ENCODE measurements around the gene ECSIT.

The ECSIT gene

DNA sequence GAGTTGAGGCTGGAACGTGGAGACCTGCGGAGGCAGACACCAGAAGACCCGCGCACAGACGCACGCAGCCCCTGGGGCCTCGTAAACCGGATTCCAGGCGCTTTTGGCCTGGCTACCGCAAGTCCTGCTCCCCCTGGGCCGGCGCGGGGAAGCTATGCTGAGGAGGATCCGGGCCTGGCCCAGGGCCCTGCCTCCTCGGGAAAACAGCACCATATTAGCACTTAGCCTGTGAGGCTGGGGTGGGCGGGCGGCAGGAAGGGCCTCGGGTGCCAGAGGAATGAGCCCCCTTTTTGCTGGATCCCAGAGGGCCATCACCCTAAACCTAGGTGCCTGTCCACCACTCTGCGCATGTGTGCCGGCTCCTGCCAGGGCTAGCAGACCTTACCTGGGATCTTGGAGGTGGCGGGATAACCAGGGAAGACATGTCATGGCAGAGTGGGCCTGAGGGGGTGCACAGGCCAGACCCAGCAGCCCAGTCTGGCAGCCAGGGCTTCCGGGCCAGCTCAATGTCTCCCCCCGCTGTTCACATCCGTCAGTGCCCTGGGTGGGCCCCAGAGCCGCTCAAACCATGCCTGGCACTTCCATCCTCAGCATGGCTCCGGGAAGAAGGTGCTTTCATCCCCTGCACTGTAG lies 22.8 kb upstream of the ECSIT start:
- FAIRE-seq (no peak), DNase-seq (ENCODE audit: low spot score) (no peak)

DNA sequence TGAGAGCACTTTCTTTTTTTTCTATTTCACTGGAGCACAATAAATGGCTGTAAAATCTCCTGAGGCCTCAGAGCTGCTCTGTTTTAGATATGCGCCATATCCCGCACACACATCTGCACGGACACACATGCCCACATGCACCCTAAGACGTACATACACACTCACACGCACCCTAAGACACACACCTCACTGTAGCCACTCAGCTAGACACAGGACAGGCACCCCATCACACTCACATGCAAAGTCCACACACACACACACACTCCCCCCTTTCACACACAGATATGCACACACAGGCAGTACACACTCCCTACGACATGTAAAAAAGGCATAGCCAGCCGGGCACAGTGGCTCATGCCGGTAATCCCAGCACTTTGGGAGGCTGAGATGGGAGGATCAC lies 21.3 kb upstream of the ECSIT start:
- no peak for FAIRE-seq
- no peak for DNase-seq (ENCODE audit: low spot score)

DNA sequence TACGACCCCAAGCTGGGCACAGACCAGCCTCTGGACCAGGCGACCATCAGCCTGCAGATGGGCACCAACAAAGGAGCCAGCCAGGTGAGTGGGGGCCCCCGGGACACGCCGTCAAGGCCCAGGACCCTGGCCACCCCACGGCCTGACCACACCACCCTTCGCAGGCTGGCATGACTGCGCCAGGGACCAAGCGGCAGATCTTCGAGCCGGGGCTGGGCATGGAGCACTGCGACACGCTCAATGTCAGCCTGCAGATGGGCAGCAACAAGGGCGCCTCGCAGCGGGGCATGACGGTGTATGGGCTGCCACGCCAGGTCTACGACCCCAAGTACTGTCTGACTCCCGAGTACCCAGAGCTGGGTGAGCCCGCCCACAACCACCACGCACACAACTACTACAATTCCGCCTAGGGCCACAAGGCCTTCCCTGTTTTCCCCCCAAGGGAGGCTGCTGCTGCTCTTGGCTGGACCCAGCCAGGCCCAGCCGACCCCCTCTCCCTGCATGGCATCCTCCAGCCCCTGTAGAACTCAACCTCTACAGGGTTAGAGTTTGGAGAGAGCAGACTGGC lies 20.5 kb upstream of the ECSIT start:
- FAIRE-seq (no peak), DNase-seq (ENCODE audit: low spot score) (no peak)

DNA sequence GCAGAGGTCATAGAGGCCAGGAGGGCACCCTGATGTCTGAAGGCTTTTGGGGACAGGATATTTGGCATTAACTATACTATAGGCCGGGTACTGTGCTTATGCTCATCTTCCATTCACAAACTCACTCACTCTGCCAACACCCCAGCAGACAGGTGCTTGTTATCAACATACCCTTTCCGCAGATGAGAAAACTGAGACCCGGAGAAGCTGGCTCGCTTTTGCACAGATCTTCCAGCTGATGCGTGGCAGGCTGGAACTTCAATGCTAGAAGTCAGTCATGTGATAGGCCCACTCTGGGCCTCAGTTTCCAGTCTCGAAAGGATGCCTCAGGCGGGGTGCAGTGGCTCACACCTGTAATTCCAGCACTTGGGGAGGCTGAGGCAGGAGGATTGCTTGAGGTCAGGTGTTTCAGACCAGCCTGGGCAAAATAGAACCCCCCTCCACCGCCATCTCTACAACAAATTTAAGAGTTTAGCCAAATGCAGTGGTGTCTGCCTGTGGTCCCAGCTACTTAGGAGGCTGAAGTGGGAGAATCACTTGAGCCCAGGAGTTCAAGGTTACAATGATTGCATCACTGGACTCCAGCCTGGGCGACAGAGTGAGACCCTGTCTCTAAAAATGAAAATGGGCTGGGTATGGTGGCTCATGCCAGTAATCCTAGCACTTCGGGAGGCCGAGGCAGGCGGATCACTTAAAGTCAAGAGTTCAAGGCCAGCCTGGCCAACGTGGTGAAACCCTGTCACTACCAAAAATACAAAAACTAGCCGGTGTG lies 19.2 kb upstream of the ECSIT start:
- FAIRE-seq (no peak), DNase-seq (ENCODE audit: low spot score) (no peak)

- no peak for FAIRE-seq
These were observed 12.3 kb upstream of the ECSIT start for GRCh38 chr19:11541238-11541637.

DNA sequence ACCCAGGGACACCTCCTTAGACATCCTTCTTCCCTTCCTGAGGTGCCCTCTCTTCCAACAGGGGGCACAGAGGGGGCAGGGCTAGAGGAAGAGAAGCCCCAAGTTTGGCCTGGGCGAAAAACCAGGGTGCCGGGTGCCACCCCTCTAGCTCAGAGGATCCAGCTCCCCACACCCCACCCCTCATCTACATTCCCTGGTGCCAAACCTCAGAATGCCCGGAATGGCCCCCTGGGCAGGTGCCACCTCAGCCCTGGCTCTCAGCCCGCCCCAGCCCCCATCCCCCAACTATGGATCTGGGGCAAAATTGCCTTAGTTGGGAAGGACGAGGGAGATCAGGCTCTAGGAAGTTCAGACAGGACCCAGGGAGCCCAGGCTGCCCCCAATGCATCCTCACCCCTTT lies 11.7 kb upstream of the ECSIT start:
- no peak for FAIRE-seq
- no peak for DNase-seq (ENCODE audit: low spot score)

More at GRCh38 chr19:11541238-11541637, 12.3 kb upstream of the ECSIT start:
- no peak for DNase-seq (ENCODE audit: low spot score)

GRCh38 chr19:11539495-11540365 lies 10.8 kb upstream of the ECSIT start:
- DNase-seq (ENCODE audit: low spot score), result no peak
- FAIRE-seq, result no peak

DNA sequence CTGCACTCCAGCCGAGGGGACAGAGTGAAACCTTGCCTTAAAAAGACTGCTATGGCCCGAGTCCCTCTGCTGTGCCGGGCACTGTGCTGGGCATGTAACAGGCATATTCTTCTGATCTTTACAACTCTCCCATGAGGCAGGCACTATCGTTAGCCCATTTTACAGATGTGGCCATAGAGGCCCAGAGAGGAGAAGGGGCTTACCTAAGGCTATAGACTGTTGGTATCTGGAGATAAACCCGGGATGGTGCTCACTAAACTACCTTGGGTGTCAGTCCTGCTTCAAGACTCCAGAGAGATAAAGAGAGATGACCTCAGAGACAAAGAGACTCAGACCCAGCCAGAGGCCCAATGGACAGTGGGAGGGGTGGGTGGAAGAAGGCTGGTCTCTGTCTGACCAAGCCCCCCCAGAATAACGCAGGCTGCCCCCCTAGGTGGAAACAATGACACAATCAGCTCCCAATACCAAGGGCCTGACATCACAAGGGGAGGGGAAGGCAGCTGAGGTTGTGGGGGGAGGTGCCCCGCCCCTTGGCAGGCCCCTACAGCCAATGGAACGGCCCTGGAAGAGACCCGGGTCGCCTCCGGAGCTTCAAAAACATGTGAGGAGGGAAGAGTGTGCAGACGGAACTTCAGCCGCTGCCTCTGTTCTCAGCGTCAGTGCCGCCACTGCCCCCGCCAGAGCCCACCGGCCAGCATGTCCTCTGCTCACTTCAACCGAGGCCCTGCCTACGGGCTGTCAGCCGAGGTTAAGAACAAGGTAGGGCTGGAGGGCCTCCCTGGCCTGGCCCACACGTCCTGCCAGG lies 9.5 kb upstream of the ECSIT start, which contains the start of gene CNN1:
Gene CNN1, plus strand, starts transcription at position 620 of the 805 bp plus-strand sequence. Its CDS starts 77 bp downstream, at position 697.
- no peak for FAIRE-seq
- DNase-seq (ENCODE audit: low spot score), result peak; percentile 60

- FAIRE-seq, result no peak
These were observed 7.1 kb upstream of the ECSIT start for GRCh38 chr19:11535792-11536595.

DNA sequence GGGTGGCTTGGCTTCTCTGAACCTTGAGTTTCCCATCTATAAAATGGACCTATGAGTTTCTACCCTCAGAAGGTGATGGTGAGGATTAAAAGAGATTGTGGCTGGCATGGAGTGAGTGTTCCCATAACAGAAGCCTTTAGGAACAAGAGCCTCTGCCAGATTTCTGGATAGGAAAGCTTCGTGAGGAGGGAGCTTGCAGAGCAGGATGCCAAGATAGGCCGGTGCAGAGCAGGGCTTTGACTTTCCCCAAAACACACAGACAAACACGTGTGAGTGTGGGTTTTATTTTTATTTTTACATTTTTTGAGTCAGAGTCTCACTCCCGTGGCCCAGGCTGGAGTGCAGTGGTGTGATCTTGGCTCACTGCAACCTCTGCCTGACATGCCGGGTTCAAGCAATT lies 6.0 kb upstream of the ECSIT start:
- DNase-seq (ENCODE audit: low spot score), result no peak
- FAIRE-seq, result no peak

More at GRCh38 chr19:11535792-11536595, 7.1 kb upstream of the ECSIT start:
- DNase-seq (ENCODE audit: low spot score), result peak; percentile 89

DNA sequence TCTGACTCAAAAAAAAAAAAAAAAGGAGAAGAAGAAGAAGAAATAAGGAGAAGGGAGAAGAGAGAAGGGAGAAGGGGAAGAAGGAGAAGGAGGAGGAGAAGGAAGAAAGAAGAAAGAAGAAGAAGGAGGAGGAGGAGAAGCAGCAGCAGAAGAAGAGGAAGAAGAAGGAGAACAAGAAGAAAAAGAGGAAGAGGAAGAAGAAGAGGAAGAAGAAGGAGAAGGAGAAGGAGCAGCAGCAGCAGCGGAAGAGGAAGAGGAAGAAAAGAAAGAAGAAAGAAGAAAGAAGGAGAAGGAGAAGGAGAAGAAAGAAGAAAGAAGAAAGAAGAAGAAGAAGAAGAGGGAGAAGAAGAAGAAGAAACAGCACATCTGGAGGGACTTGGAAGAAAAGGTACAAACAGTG lies 5.6 kb upstream of the ECSIT start:
- DNase-seq (ENCODE audit: low spot score), result no peak
- no peak for FAIRE-seq

GRCh38 chr19:11530432-11530831 lies 1.5 kb upstream of the ECSIT start:
- DNase-seq (ENCODE audit: low spot score) (peak; percentile 46), FAIRE-seq (no peak)

DNA sequence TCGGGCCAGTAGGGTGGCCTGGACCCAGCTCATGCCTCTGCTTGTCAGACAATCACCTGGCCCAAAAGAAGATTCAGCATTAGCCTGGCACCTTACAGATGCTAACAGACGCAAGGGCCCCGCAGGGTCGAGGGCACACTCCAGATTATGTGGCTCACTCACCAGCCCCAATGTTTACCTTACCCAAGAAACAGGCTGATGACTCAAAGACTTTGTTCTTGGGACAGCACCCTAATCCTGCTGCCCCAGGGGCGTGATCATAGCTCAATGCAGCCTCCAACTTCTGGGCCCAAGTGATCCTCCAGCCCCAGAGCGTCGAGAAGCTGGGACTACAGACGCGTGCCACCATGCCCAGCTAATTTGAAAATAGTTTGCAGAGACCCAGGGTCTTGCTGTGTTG lies 9.8 kb downstream of the ECSIT start:
- FAIRE-seq, result no peak
- DNase-seq (ENCODE audit: low spot score), result no peak

DNA sequence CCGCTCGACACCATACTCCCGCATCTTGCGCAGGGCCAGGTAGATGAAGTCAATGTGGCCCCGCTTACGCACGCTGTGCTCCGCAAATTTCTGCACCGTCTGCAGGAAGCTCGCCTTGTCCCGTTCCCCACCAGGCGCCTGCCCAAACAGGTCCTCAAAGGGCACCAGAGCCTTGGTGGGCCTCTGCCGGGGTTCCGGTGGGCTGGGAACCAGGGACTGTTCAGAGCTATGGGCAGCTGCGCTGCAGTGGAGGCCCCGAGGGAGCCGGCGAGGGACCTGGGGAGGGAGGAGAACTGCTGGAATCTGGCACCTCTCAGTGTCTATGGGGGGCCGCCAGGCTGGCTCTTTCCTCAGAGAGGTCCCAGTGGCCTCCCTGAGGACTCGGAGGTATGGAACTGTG lies 15.0 kb downstream of the ECSIT start:
- DNase-seq (ENCODE audit: low spot score) (no peak), FAIRE-seq (no peak)

DNA sequence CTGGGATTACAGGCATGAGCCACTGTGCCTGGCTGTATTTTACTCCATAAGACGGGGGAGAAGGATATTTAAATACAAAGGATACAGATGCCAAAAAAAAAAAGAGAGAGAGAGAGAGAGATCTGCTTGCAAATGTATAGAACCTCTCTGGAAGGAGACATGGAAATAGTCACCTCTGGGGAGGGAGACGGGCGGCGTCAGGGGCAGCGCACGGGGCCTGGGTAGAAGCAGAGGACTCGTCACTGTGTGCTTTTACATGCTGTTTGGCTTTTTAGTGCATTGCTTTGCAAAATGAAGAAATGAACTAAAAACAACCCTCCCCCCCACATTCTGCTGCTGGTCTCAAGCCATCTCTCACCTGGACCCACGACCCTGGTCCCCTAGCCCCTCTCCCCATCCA lies 18.5 kb downstream of the ECSIT start:
- DNase-seq (ENCODE audit: low spot score) (no peak), FAIRE-seq (no peak)

- DNase-seq (ENCODE audit: low spot score) (no peak), FAIRE-seq (no peak)
These were observed 21.4 kb downstream of the ECSIT start for GRCh38 chr19:11507370-11508078.

DNA sequence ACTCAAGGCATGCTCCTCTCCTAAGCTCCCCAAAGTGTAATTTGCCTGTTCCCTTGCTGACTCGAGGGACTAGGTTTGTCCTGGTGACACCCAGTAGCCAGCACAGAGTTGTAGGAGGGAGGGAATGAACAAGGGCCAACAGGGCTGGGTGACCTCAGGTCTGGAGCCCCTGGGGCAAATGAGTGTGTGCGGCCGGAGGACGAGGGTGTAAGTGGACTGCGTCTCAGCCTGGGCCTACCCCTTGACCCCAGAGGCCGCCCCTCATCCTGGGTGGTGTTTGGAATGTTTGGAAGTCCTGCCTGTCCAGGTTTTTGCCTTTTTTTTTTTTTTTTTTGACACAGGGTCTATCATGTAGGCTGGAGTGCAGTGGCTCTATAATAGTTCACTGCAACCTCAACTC lies 22.0 kb downstream of the ECSIT start:
- no peak for FAIRE-seq

DNA sequence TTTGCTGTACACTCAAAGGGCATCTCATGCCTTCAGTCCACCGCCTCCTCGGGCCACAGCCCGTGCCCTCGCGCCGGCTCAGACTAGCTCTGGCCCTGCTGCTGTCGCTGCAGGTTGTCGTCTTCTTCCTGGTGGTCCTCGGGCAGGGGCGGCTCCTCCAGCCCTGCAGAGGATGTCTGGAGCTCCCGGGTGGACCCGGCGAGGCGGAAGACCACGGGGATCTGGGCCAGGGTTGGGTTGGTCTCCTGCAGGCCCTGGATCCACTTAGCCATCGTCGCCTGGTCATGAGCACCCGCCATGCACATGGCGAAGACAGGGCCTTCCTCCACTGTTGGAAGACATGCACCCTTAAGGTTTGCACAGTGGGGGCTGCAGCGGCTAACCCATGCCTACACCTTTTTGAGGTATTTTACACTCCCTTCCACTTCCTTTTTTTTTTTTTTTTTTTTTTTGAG lies 22.8 kb downstream of the ECSIT start:
- FAIRE-seq, result no peak
- DNase-seq (ENCODE audit: low spot score), result no peak

More for the DNA sequence above, 22.0 kb downstream of the ECSIT start:
- DNase-seq (ENCODE audit: low spot score), result no peak

DNA sequence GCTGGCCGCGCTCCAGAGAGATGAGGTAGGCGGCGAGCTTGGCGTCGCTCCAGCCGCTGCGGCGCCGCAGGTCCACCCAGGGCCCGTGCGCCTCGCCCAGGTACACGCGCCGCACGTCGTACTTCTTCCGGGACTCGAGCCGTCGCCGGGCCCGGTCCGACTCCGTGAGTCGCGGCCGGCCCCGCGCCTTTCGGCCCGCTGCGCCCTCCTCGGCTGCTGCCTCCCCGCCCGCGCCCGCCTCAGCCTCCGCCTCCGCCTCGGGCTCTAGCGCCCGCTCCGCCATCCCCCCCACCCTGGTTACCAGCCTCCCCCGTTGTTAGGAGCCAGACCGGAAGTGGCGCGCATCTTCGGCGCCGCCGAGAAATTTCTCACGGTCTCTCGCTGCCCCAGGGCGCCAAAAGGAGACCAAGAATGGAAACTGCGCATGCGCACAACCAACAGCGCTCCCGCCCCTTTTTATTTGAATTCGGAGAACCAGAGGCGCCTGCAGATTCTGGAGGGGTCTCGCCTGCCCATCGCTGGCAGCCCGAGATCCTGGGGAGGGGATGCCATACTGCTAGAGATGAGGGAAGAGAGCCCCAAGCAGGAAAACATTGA lies 23.3 kb downstream of the ECSIT start, which contains the start of gene ZNF653:
Gene ZNF653, minus strand, starts transcription at position 336 of the 597 bp plus-strand sequence. Its CDS starts 53 bp downstream, at position 283.
- FAIRE-seq, result no peak
- peak; percentile 91 for DNase-seq (ENCODE audit: low spot score)

Measured in urothelium cell line (cell line).